HG02588 (cell line): ENCODE results near the gene TIAM2.
"Not testable (repeated sequence)": the region's sequence is repeated elsewhere in the genome, so short reads cannot be mapped to it uniquely, and the experiment has no call there.

Source experiments
- ATAC-seq: cut with Tn5 transposase; IDR thresholded peaks from one replicate; pipeline ENCODE4 v1.9.1; 2021; ENCODE audit warnings: mild to moderate bottlenecking, moderate library complexity; ENCODE audit not compliant: unreplicated experiment

TIAM2 gene

GRCh38 chr6:154995254-154996015, at the start of gene TIAM2:
TIAM2 (plus strand) TSS chr6:154995315; CDS start chr6:155129224, 133,909 bp downstream.
- peak; percentile 46 for ATAC-seq

GRCh38 chr6:154950979-154951344, 44.2 kb upstream of the TIAM2 start:
- no peak for ATAC-seq

GRCh38 chr6:154951345-154952200, 43.5 kb upstream of the TIAM2 start:
- peak; percentile 77 for ATAC-seq

GRCh38 chr6:154953644-154954043, 41.5 kb upstream of the TIAM2 start:
- ATAC-seq: no peak

- ATAC-seq: no peak
Measured at GRCh38 chr6:154954347-154954746, 40.8 kb upstream of the TIAM2 start.

- no peak for ATAC-seq
Measured at GRCh38 chr6:154956771-154957522, 38.2 kb upstream of the TIAM2 start.

GRCh38 chr6:154958469-154958868, 36.6 kb upstream of the TIAM2 start:
- ATAC-seq: no peak

GRCh38 chr6:154960299-154960843, 34.7 kb upstream of the TIAM2 start:
- ATAC-seq: no peak

- no peak for ATAC-seq
Measured at GRCh38 chr6:154960854-154961530, 34.1 kb upstream of the TIAM2 start.

- no peak for ATAC-seq
Measured at GRCh38 chr6:154962753-154963152, 32.4 kb upstream of the TIAM2 start.

GRCh38 chr6:154966065-154966770, 28.9 kb upstream of the TIAM2 start:
- not testable (repeated sequence) for ATAC-seq

GRCh38 chr6:154969796-154970195, 25.3 kb upstream of the TIAM2 start:
- ATAC-seq: no peak

- ATAC-seq: no peak
Measured at GRCh38 chr6:154974485-154975149, 20.5 kb upstream of the TIAM2 start.

- ATAC-seq: no peak
Measured at GRCh38 chr6:154977588-154977987, 17.5 kb upstream of the TIAM2 start.

- ATAC-seq: no peak
Measured at GRCh38 chr6:154980273-154981078, 14.6 kb upstream of the TIAM2 start.

- peak; percentile 76 for ATAC-seq
Measured at GRCh38 chr6:154981079-154981870, 13.8 kb upstream of the TIAM2 start.

- no peak for ATAC-seq
Measured at GRCh38 chr6:154984146-154984545, 11.0 kb upstream of the TIAM2 start.

GRCh38 chr6:154986787-154987235, 8.3 kb upstream of the TIAM2 start:
- no peak for ATAC-seq
